ENCODE measurements around the gene DHX58. TPM values are rescaled to one million over a fixed set of nuclear protein-coding genes. Genes with fewer than 3 reads are reported as not detected.

The DHX58 gene
- total RNA-seq, 1 donor, result 12.1 TPM

DNA sequence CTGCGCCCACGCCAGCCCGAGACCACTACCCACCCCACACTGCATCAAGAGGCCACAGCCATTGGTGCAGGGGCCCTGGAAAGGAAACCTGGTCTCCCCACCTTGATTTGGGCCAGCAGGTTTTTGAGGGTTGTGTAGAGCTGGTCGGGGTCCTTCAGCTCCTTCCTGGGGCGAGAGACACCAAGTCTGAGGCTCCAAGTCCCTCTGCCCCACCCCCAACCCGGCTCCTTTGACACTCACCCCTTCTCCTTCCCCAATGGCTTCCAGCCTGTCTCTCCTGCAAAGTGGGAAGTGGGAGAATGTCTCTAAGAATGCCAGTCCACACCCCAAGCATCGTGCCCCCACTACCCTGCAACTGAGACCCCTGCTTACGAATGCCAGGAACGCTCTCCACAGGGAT lies 1.6 kb upstream of the DHX58 start:
- no peak for DNase-seq (ENCODE audit: low read depth)
- TF ChIP-seq, protein P1, sequence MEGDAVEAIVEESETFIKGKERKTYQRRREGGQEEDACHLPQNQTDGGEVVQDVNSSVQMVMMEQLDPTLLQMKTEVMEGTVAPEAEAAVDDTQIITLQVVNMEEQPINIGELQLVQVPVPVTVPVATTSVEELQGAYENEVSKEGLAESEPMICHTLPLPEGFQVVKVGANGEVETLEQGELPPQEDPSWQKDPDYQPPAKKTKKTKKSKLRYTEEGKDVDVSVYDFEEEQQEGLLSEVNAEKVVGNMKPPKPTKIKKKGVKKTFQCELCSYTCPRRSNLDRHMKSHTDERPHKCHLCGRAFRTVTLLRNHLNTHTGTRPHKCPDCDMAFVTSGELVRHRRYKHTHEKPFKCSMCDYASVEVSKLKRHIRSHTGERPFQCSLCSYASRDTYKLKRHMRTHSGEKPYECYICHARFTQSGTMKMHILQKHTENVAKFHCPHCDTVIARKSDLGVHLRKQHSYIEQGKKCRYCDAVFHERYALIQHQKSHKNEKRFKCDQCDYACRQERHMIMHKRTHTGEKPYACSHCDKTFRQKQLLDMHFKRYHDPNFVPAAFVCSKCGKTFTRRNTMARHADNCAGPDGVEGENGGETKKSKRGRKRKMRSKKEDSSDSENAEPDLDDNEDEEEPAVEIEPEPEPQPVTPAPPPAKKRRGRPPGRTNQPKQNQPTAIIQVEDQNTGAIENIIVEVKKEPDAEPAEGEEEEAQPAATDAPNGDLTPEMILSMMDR (IDR thresholded peaks at IDR 0.05; ENCODE audit: insufficient read depth, low read depth, low read length), result no peak
- no peak overlapping the region for H3K4me3 ChIP-seq (ENCODE audit: low read depth, low read length)

DNA sequence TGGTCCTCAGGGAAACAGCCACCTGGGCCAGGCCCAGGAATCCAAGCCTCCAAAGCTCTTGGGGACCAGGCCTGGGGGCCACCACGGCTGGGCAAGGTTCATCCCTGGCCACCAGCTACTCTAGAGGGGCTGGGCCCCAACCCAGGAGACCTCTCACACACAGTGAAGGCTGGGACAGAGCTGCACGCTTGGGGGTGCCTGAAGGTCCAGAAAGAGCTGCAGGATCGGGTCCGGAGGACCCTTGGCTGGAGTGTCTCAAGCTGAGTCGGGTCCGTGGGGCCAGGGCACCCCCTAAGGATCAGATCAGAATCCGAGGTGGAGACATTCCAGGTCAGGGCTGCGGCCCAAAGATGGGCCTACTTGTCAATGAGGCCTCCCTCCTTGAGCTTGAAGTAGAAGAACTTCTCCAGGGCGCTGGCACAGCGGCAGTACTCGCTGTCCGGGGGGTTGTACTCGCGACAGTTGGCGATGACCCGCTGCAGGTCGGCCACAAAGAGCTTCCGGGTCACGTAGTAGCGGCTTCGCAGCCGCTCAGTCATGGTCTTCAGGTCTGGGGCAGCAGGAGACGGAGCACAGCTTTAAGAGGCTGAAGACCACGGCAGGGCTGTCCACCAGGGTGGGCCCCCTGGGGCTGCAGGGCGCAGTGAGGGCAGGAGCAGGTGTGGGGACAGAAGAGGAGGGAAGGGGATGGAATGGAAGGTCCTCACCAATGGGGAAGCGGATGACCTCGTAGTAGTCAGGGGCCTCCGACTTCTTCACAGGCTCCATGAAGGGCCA lies 967 bp upstream of the DHX58 start:
- DNase-seq (ENCODE audit: low read depth), result no peak
- H3K4me3 ChIP-seq (ENCODE audit: low read depth, low read length), result no peak overlapping the region
- TF ChIP-seq, protein P1 (IDR thresholded peaks at IDR 0.05; ENCODE audit: insufficient read depth, low read depth, low read length), result no peak

DNA sequence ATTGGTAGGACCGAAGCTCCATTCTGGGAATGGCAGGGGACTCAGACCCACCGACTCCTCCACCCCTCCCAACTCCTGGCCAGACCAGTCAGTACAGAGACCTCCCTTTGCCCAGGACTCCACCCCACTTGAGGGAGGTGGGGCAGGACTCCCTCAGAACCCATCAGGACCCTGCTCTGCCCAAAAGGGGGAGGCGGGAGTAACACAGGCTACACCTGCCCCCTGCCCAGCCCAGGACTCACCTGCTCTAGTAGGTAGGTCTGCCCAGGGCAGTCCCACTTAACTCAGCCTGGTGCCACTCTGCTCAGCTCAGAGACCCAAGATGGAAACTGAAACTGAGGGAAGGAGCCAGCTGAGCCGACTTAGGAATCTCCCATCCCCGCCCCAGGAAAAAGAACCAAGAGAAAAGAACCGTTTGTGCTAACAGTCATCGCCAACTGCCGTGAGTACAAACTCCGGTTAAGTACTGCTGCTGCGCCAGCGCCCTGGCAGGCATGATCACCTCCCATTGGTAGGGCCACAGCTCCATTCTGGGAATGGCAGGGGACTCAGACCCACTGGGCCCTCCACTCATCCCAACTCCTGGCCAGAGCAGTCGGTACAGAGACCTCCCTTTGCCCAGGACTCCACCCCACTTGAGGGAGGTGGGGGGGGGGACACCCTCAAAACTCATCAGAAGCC lies 503 bp downstream of the DHX58 start:
- peak; percentile 64 for DNase-seq (ENCODE audit: low read depth)
- TF ChIP-seq, protein P1 (IDR thresholded peaks at IDR 0.05; ENCODE audit: insufficient read depth, low read depth, low read length), result no peak
- peak overlapping the region; percentile 68 for H3K4me3 ChIP-seq (ENCODE audit: low read depth, low read length)

DNA sequence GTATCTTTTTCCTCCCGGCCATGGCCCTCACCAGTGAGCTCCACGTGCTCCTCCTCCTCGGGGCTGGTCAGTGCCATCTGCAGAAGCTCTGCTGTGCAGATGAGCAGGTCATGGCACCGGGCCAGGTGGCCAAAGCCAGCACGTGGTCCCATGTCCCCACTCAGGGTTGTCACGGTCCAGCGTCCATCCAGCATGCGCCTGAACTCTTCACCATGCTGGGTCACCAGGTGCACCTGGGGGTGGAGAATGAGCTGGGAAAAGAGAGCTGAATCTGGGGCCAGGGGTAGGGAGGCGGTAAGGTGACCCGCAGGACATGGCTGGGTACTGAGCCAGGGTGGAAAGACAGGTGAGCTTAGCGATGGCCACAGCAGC lies 1.3 kb downstream of the DHX58 start:
- DNase-seq (ENCODE audit: low read depth), result no peak
- TF ChIP-seq, protein P1 (IDR thresholded peaks at IDR 0.05; ENCODE audit: insufficient read depth, low read depth, low read length), result no peak
- no peak overlapping the region for H3K4me3 ChIP-seq (ENCODE audit: low read depth, low read length)

DNA sequence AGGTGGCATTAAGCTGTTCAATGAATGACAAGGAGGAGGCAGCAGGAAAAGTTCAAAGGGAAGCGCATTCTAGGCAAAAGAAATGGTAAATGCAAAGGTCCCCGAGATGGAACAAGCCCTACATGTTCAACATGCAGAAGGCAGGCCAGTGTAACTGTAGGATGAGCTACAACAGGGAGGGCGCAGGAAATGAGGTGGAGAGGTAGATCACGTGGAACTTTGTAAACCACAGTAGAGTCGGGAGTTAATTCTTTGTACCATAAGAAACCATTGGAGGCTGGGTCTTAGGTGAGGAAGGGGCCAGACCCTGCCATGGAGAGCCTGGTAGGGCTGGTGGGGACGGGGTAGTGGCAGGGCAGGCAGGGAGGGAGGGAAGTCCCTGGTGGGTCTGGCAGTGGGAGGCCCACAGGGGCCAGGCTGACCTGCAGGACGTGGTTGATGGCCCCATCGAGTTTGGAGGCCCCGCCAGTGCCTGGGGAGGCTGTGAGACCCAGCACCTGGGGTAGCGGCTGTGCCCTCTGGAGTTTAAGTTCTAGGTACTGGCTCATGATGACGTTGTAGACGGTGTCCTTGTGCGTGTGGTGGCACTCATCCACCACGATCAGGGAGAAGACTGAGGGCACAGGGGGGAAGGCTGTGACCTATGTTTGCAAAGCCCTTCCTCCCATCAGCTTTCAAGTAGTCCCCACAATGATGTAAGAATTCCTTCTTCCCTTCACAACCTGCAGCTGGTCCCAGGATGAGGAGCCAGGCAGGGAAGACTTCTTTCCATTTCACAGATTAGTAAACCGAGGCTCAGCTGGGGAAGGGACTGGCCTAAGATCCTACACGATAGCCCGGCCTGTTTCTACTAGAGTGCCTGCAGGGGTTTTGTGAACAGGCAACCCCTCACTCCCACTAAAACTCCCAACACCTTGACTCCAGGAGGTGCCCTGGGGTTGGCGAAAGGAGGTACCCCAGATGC lies 1.9 kb downstream of the DHX58 start:
- no peak for DNase-seq (ENCODE audit: low read depth)
- TF ChIP-seq, protein P1 (IDR thresholded peaks at IDR 0.05; ENCODE audit: insufficient read depth, low read depth, low read length), result no peak
- H3K4me3 ChIP-seq (ENCODE audit: low read depth, low read length), result no peak overlapping the region

DNA sequence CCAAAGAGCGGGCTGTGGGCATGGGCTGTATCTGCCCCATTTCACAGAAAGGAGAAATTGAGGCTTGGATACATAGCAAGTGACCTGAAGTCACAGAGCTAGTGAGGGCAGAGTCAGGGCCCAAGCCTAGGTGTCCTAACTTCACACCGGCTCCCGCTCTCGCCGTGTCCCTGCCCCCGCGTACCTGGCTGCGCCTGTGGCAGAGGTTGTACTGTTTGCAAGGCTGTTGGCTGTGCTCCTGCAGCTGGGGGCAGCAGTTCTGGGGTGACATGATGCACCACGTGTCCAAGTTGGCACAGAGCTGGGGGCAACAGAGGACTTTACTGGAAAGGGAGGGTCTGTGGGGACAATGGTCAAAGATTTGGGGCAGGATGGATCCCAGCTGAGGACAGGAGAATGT lies 3.4 kb downstream of the DHX58 start:
- TF ChIP-seq, protein P1 (IDR thresholded peaks at IDR 0.05; ENCODE audit: insufficient read depth, low read depth, low read length), result no peak
- H3K4me3 ChIP-seq (ENCODE audit: low read depth, low read length), result no peak overlapping the region
- DNase-seq (ENCODE audit: low read depth), result no peak
